IPS-11a (cell line): ENCODE data around the gene RARA.

Experiments used
- H3K4me3 ChIP-seq: one replicate; pipeline ENCODE4 v1.5.1; 2013; ENCODE audit warnings: low read depth, low read length, control low read depth

Gene RARA

GRCh38 chr17:40309031-40309948 is at the start of gene RARA:
Gene RARA, plus strand, starts transcription at chr17:40309180. Its CDS starts 22,039 bp downstream, at chr17:40331219.
- H3K4me3 ChIP-seq = peak within 1 kb of the TSS; percentile 64

GRCh38 chr17:40259505-40259904 is 49.5 kb upstream of the RARA start:
- H3K4me3 ChIP-seq = no peak overlapping the region

GRCh38 chr17:40260528-40260927 is 48.5 kb upstream of the RARA start:
- no peak overlapping the region for H3K4me3 ChIP-seq

- H3K4me3 ChIP-seq = no peak overlapping the region
Measured at GRCh38 chr17:40264458-40265185, 44.4 kb upstream of the RARA start.

DNA sequence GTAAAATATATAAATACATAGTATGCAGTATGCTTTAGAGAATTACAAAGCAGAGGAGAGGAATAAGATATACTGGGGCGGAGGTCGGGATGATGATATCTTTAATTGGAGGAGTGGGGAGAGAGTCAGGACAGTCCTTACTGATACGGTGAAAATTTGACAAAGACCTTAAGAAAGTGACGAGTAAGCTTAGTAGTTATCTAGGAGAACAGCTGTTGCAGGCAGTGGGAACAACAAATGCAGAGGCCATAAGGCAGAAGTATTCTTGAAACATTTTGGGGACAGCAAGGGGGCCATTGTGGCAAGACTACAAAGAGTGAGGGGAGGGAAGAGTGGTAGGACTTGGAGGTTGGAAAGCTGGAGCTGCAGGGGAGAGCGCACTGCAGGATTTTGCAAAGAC is 43.6 kb upstream of the RARA start:
- no peak overlapping the region for H3K4me3 ChIP-seq

- no peak overlapping the region for H3K4me3 ChIP-seq
Measured at GRCh38 chr17:40266882-40267281, 42.1 kb upstream of the RARA start.

GRCh38 chr17:40268141-40268712 is 40.8 kb upstream of the RARA start:
- no peak overlapping the region for H3K4me3 ChIP-seq

DNA sequence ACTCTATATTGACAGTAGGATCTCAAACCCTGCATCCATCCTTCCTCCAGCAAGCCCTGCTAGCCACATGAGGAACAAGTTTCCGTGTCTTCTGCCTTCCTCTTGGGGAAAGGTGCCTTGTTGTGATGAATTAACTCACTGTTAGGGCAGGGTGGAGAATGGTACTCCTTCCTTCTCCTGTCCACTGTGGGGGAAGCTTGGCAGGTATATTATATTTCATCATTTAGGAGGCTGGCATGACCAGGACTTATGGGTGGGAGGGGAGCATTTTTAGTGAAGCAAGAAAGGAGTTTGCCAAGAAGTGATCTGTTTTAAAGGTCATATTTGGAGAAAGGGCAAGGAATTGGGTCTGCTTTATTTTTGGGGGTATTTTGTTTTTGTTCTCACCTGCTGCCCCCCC is 30.6 kb upstream of the RARA start:
- no peak overlapping the region for H3K4me3 ChIP-seq

DNA sequence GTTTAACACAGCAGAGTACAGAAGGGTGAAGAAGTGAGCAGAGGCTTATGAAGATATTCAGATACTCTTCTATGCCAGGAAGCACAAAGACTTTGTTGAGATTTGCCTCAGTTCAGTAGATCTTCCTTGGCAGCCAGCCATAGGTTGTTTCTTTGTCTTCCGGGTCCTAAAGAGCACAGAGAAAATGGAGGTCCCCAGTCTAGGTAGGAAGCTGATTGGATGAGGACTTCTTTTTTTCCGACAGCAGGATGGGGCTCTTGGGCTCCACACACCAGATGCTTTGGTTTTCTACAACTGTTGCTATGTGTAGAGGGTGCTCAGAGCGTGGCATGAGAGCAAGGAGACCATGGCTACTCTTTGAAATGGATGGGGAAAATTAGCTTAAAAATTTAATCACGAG is 29.6 kb upstream of the RARA start:
- no peak overlapping the region for H3K4me3 ChIP-seq

DNA sequence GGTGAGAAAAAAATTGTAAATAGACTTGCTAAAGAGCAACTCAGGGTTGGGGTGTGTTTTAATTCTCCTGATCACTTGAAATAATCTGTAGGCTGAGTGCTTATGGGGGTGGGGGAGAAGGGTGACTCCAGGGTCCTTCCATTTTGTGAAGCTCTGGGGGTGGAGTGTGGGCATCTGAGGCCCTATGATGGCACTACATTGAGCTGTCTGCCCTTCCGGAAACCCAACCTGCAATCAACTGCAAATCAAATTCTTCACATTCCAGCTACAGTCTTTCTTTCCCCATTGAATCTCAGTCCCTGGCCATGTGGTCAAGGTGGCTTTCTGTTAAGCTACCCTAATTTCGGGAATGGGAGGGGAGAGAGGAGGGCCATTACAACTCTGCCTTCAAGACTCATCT is 27.3 kb upstream of the RARA start:
- H3K4me3 ChIP-seq = no peak overlapping the region

GRCh38 chr17:40283662-40284061 is 25.3 kb upstream of the RARA start:
- H3K4me3 ChIP-seq = no peak overlapping the region

- no peak overlapping the region for H3K4me3 ChIP-seq
Measured at GRCh38 chr17:40284085-40284713, 24.8 kb upstream of the RARA start.

GRCh38 chr17:40286473-40286872 is 22.5 kb upstream of the RARA start:
- no peak overlapping the region for H3K4me3 ChIP-seq

DNA sequence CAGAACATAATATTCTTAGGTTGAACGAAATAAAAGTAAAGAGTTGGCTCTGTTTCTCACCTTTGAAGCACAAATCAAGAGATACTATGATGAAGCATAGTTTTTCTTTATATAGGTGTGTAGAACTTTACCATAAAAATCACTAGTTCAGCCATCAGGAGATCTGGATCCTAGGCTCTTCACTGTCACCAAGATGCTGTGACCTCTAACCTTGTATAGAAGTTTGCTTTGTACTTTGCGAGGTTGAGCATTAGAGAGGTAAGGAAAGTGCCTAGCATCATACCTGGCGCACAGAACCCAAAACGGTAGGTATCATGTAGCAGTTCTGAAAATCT is 21.9 kb upstream of the RARA start:
- no peak overlapping the region for H3K4me3 ChIP-seq

- peak within 1 kb of the TSS; percentile 98 for H3K4me3 ChIP-seq
Measured at GRCh38 chr17:40287494-40288369, 21.2 kb upstream of the RARA start, which contains the start of gene CDC6. Gene CDC6, plus strand, starts transcription at chr17:40287879. Its CDS starts 1,542 bp downstream, at chr17:40289421.

GRCh38 chr17:40290629-40291280 is 18.2 kb upstream of the RARA start:
- no peak overlapping the region for H3K4me3 ChIP-seq

GRCh38 chr17:40291281-40291664 is 17.7 kb upstream of the RARA start:
- H3K4me3 ChIP-seq = no peak overlapping the region

GRCh38 chr17:40293363-40293762 is 15.6 kb upstream of the RARA start:
- H3K4me3 ChIP-seq = no peak overlapping the region

DNA sequence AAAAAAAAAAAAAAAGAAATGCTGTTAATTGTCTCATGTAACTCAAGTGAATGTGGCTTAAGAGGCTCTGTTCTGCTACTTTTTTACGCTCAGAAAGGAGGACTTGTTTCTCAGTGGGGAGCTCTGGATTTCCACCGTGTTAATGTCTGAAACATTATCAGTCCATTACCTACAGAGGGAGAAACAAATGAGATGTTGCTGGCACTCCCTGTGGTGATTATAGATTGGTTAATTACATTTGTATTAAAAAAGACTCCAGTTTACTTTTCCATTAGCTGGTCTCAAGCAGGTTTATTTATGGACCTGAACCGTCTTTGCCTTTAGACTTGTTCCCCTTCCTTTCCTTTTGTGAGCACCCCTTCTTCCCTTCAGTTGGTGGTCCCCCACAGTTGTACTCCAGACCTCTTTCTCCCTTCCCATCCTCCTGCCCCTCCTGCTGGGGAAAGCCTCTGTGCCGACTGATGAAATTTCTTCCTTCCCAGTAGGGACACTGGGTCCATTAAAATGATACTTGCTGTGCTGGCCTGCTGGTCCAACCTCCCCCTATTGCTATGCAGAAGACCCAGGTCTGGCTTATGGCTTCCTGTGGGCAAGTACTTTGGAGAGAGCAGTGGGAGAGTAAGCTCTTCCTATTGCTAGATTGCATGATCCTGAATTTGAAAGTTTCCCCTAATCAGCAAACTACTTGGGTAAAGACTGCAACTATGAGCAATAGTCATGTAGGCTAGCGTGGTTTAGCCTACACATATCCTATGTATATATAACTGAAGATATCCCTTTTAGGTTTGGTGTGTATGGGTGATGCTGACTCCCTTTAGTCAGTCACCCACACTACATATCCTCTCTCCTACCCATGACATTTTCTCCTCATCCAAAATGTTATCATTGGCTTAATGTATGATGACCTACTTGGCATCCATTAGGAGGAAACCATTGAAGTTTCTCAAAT is 13.2 kb upstream of the RARA start:
- no peak overlapping the region for H3K4me3 ChIP-seq
